Measurements from ENCODE around the gene CNIH3.

Gene CNIH3

DNA sequence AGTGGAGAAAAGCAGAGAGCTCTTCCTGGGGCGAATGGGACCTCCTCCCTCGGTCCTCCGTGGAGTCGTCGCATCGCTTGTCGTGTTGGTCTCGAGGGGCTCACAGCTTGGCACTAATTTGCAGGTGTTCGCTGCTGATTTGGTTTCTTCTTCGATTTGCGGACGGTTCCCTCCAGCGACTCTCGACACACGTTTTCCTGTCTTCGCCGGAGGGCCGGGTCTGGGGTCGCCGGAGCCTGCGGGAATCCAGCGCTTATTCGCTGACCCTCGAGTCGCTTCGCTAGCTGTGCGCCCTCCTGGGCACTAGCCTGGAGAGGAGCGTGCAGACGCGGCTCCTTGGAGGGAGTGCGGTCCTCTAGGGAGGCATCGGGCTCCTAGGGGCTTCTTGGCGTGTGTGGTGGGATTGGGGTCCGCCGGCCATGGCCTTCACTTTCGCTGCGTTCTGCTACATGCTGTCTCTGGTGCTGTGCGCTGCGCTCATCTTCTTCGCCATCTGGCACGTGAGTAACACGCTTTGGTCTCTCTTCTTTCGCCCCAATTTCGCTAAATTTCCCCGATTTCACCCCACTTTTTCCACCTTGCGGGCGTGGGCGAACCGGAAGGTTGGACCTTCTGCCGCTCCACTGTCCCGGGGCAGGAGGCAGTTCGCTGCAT lies 766 bp downstream of the CNIH3 start:
- no peak for DNase-seq

GRCh38 chr1:224617410-224618355 lies 1.6 kb downstream of the CNIH3 start:
- no peak for DNase-seq

- no peak for DNase-seq
Measured at GRCh38 chr1:224619209-224619608, 3.1 kb downstream of the CNIH3 start.

DNA sequence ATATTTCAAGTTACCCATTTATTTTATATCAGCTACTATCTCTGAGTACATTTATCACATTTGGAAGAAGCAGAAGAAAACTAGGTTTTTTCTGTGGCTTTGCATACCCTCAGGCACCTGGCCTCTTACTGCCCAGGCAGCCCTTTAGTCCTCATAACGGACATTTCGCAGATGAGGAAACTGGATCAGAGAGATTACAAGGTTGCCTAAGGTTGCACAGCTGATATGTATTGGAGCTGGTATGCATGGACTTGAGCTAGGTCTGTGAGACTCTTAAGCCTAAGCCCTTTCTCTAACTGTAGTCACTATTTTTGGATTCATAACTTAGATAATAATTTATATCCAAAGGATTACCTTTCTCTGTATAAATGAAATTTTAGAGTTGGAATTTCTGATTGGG lies 4.0 kb downstream of the CNIH3 start:
- DNase-seq: no peak

GRCh38 chr1:224621813-224622682 lies 5.9 kb downstream of the CNIH3 start:
- no peak for DNase-seq

GRCh38 chr1:224622831-224623230 lies 6.7 kb downstream of the CNIH3 start:
- DNase-seq: no peak

GRCh38 chr1:224623310-224623714 lies 7.2 kb downstream of the CNIH3 start:
- DNase-seq: no peak

DNA sequence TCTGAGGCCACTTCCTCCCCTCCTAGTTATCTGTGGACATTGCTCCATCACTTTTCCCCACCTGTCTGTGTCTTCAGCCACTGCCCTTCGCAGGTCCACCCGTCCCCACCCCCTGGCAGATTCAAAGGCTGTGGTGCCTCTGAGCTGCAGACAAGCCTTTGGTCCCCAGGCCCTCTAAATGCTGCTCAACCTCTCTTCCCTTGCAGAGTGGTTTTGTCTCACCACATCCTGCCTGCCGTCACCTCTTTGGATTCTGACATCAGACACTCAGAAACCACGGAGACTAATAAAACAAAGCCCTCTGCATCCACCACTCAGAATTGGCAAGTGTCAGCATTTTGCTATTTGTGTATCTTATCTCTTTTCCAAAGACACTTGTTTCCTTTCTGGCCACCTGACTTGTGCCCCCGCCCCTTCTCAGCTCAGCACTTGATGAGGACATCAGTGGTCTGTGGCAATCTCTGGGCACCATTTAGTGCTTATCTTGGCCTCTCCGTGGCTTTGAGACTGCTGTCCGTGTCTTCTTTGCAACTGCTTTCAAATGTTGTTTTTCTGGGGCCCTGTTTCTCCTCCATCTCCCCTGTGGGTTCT lies 7.7 kb downstream of the CNIH3 start:
- no peak for DNase-seq

GRCh38 chr1:224624432-224624831 lies 8.3 kb downstream of the CNIH3 start:
- DNase-seq: no peak

DNA sequence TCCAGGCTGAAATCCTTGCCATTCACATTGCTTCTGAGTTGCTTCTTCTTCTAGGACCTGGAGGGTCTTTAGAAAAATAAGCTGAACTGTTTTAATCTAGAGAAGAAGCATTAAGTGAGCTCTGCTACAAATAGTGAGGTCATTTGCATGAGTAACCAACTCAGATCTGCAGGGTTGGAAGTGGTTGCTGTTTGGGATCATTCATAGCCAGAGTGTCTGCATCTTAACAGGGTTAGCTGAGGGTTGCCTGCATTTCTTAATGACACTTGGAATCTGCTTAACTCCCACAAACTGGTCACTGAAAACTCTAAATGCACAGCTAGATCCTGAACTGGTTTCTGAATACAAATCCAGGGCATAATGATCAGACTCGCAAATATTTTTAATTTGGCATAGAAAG lies 9.9 kb downstream of the CNIH3 start:
- no peak for DNase-seq

DNA sequence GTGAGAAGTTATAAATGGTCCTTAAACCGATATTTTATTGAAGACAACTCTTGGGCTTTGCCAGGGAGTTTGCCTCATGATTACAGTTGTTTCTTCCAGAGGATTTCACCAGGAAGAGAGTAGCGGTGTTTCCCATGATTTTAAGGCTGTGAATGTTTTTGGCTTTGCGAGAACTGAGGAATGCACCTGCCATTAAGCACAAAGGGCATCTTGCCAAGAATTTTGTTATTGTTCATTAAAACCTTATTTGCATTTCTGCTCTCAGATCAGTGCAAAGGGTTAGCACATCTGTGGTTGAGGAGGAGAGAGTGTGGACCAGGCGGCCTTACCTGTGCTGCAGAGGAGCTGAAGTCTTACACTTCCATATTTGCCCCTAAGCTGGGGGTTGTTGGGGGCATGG lies 13.8 kb downstream of the CNIH3 start:
- DNase-seq: peak; percentile 16

DNA sequence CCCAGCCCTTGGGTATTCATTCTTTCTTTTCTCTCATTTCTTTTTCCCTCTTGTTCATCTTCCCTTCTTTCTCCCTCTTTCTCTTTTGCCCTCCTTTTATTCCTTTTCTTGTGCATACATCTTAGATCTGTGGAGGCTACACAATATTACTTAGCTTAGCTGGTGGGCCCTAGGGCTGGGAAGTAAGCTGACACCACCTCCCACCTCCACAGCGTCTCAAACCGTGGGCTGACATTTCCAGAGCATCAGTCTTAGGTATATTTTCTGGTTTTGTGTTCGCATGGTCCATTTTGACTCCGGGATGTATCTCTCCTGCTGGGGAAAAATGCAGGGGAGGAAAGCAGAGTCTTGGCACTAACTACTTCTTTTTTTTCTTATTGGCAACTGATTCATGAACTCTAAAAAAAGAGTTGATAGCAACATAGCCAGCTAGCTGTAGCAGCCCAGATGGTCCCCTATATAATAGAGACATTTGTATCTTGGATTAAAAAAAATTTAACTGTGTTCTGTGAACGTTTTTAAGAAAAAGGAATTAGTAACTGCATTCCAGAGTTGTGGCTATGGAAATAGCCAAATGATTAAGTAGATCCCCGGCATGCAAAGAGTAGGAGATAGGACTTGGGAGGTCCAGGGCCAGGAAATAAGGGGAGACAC lies 15.5 kb downstream of the CNIH3 start:
- DNase-seq: peak; percentile 43

GRCh38 chr1:224632381-224632871 lies 16.3 kb downstream of the CNIH3 start:
- no peak for DNase-seq

GRCh38 chr1:224632921-224633321 lies 16.8 kb downstream of the CNIH3 start:
- DNase-seq: peak; percentile 30

DNA sequence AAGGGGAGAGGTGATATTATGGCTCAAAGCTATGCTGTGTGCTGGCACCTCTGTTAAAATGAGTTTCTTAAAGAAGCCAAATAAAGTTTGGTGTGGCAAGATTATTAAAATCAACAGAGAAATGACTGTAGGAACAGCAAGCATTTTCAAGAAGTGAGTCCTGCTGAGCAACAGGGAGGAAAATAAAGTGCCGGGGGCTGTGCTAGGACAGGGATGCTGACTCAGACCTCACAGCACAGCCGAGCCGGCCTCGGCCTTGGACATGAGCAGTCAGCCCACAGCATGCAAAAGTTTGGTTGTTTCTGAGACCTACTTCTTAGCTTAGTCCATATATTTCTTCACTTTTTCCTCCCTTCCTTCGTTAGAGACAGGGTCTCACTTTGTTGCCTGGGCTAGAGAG lies 19.2 kb downstream of the CNIH3 start:
- no peak for DNase-seq

GRCh38 chr1:224637515-224637914 lies 21.4 kb downstream of the CNIH3 start:
- no peak for DNase-seq

DNA sequence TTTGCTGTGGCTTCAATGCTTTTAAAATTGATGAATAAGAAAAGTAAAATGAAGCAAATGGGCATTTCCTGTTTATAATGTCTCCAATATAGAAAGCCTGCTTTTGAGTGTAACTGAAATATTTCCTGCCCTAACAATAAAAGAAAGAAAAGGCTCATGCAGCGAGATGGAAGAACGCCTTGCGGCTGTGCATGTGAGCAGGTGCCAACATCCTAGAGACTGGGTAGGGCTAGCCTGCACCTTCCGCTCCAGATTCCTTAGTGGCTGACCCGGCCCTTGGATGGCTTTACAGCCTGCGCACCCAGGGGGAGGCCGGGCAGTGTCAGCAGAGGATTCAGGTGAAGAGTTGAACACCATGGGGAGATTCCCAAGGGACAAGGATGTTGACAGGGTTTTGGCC lies 21.8 kb downstream of the CNIH3 start:
- DNase-seq: no peak

DNA sequence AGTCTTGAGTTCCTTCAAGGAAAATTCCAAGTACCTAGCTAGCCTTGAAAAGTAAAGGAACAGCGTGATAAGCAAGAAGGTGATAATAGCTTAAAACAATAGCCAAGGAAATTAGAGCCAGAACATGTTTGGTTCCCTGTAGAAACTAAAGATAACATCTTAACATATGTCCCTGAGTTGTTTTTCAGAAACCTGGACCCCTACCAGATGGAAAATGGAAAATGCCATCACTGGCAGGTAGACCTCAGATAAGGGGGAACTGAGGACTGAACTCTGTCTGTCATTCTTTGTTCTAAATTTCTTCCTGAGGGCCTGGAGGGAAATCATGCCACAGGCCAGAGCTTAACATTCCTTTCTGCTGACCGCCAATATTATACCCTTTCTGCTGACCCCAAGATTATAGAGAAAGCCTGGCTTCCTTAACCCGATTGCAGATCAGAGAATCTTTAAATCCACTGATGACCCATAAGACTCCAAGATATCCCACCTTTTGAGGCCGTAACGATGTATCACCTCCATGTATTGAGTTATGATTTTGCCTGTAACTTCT lies 23.4 kb downstream of the CNIH3 start:
- DNase-seq: no peak

- no peak for DNase-seq
Measured at GRCh38 chr1:224640018-224640417, 23.9 kb downstream of the CNIH3 start.

- no peak for DNase-seq
Measured at GRCh38 chr1:224640587-224640986, 24.5 kb downstream of the CNIH3 start.

DNA sequence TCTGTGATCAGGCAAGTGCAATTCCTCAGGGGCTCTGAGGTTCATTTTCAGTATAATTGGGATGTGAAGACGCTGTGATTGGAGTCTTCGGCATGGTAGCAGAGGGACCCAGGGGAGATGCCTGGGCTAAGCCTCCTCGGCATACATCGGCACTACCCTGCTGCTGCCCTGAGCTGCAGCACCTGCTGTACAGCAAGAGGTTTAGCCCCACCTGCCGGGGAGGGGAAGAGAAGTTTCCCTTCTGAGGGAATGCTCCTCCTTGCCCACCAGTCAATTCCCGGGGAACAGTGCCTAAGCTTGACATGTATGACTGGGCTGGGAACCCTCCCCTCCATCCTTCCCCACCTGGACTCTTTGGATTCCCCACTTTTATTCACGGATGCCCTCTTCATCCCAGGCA lies 24.9 kb downstream of the CNIH3 start:
- DNase-seq: peak; percentile 83

- no peak for DNase-seq
Measured at GRCh38 chr1:224643653-224644052, 27.5 kb downstream of the CNIH3 start.
